Sigmoid colon (tissue), 7 donors: ENCODE data around the gene PKN2. TPM values are rescaled to one million over a fixed set of nuclear protein-coding genes. Genes with fewer than 3 reads are reported as not detected.
"Not testable (repeated sequence)": the region's sequence is repeated elsewhere in the genome, so short reads cannot be mapped to it uniquely, and the experiment has no call there.

Experiments
- DNase-seq: peaks from one replicate; pipeline ENCODE4 v3.0.0-alpha.2; 2019
- H3K27ac ChIP-seq, 4 donors: fragments of 200-600 bp; sonication (generic); one replicate each; pipeline ENCODE4 v1.5.1; 2016 to 2019; ENCODE audit warnings: mild to moderate bottlenecking in 1 of 4
- H3K27me3 ChIP-seq, 3 donors: fragments of 200-600 bp; sonication (generic); one replicate each; pipeline ENCODE4 v1.5.1; 2019; ENCODE audit warnings: mild to moderate bottlenecking in 1 of 3
- H3K36me3 ChIP-seq, 4 donors: fragments of 200-600 bp; sonication (generic); one replicate each; pipeline ENCODE4 v1.5.1; 2016 to 2019
- H3K4me1 ChIP-seq, 4 donors: fragments of 200-600 bp; sonication (generic); one replicate each; pipeline ENCODE4 v1.5.1; 2017 to 2019
- H3K4me3 ChIP-seq, 4 donors: fragments of 200-600 bp; sonication (generic); one replicate each; pipeline ENCODE4 v1.5.1; 2017 to 2019; ENCODE audit warnings: mild to moderate bottlenecking in 2 of 4, moderate library complexity in 1 of 4
- H3K9me3 ChIP-seq, 4 donors: fragments of 200-600 bp in 3 of 4; sonication (generic) in 3 of 4; one replicate each; pipeline versions ENCODE4 v1.5.1 to v1.6.1; 2013 to 2019
- EP300 ChIP-seq, 4 donors: sonication (generic); formaldehyde crosslinking; IDR thresholded peaks; one replicate each; pipeline ENCODE4 v1.6.1; 2017; ENCODE audit warnings: antibody characterized with exemption in 4 of 4
- POLR2A ChIP-seq, 2 donors: fragments of 450-650 bp; IDR thresholded peaks; one replicate each; pipeline ENCODE4 v1.6.1; 2016; ENCODE audit warnings: antibody characterized with exemption in 2 of 2, mild to moderate bottlenecking in 2 of 2, moderate library complexity in 2 of 2
- POLR2AphosphoS5 ChIP-seq, 4 donors: sonication (generic); formaldehyde crosslinking; IDR thresholded peaks; one replicate each; pipeline ENCODE4 v1.6.1; 2017; ENCODE audit warnings: antibody characterized with exemption in 4 of 4
- WGBS, 2 donors: extraction: QIAGEN DNeasy Blood & Tissue Kit; methylation state at CpG; one replicate each; pipeline ENCODE4 v1.1.7; 2013; 5-methylcytosine and 5-hydroxymethylcytosine counted together
- intact Hi-C: fragments of 100-400 bp; cut with DNase I; formaldehyde crosslinking; loops from one replicate; pipeline ENCODE4 v1.15.1; 2023
- polyA plus RNA-seq, 3 donors: library from polyadenylated mRNA; stranded (reverse); fragments of 200-250 nt; gene quantifications; one replicate each; pipeline ENCODE4 v1.2.3, GENCODE V29; 2013
- total RNA-seq, 4 donors: library from RNA; depleted of rRNA; stranded (reverse); fragments of >200 nt; gene quantifications; one replicate each; pipeline ENCODE4 v1.1.0, GENCODE V29; 2016
- TF ChIP-seq, protein P1 (sequence below), 4 experiments: fragments of 450-650 bp in 3 of 4; fragments of 200-600 bp in 1 of 4; IDR thresholded peaks; one replicate each; pipeline ENCODE4 v1.5.1; 2016 to 2019; ENCODE audit warnings: antibody characterized with exemption in 4 of 4, mild to moderate bottlenecking in 3 of 4, moderate library complexity in 2 of 4
- donor health status: healthy with polysubstance abuse.
- donor health status: Bipolar disorder and iron deficiency.
- donor health status: healthy.

Gene PKN2
- total and polyA plus RNA-seq, 7 donors, result 9.6 to 43.4 (median 25.5) TPM

DNA sequence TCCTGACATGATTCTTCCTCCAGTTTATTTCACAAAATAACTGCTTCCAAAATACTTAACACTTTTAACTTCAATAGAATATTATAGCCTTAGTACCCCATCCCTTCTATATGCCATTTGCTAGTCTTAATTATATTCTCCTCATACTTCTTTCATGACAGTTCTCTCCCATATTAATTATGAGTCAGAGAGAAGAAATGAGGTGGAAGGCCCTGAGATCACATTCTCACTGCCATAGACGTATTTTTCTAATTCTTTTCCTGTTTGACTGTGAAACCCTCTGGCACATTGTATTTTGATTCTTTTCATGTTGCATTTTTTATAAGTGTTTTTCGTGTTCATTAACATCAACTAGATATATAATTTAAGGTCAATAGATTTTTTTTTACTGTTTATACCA lies 118.9 kb downstream of the PKN2 start:
- H3K36me3 ChIP-seq, result peaks cover 0 to 43% (median 15%) of the 10 kb centered on the region in 4 donors
- no peaks in the 10 kb centered on the region for H3K27me3 ChIP-seq
- H3K4me3 ChIP-seq, result no peak overlapping the region
- H3K27ac ChIP-seq, result no peak overlapping the region
- H3K4me1 ChIP-seq, result no peaks in the 10 kb centered on the region
- no peaks in the 10 kb centered on the region for H3K9me3 ChIP-seq
- no peak for DNase-seq
- intact Hi-C loops, result loop anchor here (10.0 kb wide), 1 partner anchor 72 kb away; no protein-coding TSS in a partner anchor
- no peak for TF ChIP-seq EP300 (IDR thresholded peaks at IDR 0.05)
- TF ChIP-seq, protein P1, sequence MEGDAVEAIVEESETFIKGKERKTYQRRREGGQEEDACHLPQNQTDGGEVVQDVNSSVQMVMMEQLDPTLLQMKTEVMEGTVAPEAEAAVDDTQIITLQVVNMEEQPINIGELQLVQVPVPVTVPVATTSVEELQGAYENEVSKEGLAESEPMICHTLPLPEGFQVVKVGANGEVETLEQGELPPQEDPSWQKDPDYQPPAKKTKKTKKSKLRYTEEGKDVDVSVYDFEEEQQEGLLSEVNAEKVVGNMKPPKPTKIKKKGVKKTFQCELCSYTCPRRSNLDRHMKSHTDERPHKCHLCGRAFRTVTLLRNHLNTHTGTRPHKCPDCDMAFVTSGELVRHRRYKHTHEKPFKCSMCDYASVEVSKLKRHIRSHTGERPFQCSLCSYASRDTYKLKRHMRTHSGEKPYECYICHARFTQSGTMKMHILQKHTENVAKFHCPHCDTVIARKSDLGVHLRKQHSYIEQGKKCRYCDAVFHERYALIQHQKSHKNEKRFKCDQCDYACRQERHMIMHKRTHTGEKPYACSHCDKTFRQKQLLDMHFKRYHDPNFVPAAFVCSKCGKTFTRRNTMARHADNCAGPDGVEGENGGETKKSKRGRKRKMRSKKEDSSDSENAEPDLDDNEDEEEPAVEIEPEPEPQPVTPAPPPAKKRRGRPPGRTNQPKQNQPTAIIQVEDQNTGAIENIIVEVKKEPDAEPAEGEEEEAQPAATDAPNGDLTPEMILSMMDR (IDR thresholded peaks at IDR 0.05), result no peak
- TF ChIP-seq POLR2A (IDR thresholded peaks at IDR 0.05), result no peak
- no peak for TF ChIP-seq POLR2AphosphoS5 (IDR thresholded peaks at IDR 0.05)
- WGBS, 2 donors, result 90 to 91% methylated on average over 2 of the region's 2 CpGs

DNA sequence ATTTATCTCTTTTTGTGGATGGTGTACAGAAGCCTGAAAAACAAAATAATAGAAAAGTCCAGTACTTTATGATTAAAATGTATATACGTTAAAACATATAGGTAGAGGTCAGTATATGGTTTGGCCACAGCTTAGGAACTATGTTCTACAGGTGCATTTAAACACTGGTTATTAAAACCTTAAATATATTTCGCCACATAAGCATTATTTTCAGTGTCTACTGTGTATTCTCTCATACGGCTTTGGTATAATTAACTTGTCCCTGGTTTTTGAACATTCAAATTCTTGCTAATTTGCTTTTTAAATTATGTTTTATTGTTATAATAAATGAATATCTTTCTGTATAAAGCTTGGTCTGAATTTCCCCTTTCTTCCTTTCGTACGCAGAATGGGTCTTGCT lies 119.4 kb downstream of the PKN2 start:
- DNase-seq, result no peak
- TF ChIP-seq POLR2AphosphoS5 (IDR thresholded peaks at IDR 0.05) (no peak), EP300 (IDR thresholded peaks at IDR 0.05) (no peak), POLR2A (IDR thresholded peaks at IDR 0.05) (no peak)
- TF ChIP-seq, protein P1 (IDR thresholded peaks at IDR 0.05), result no peak
- whole genome bisulfite sequencing, 2 donors, result 95 to 97% methylated on average over 5 of the region's 5 CpGs
- no peaks in the 10 kb centered on the region for H3K9me3 ChIP-seq
- peaks cover 0 to 48% (median 15%) of the 10 kb centered on the region in 4 donors for H3K36me3 ChIP-seq
- no peak overlapping the region for H3K4me3 ChIP-seq
- no peaks in the 10 kb centered on the region for H3K4me1 ChIP-seq
- intact Hi-C loops, result loop anchor here (10.0 kb wide), 1 partner anchor 71 kb away; no protein-coding TSS in a partner anchor
- H3K27me3 ChIP-seq, result no peaks in the 10 kb centered on the region
- H3K27ac ChIP-seq, result no peak overlapping the region

DNA sequence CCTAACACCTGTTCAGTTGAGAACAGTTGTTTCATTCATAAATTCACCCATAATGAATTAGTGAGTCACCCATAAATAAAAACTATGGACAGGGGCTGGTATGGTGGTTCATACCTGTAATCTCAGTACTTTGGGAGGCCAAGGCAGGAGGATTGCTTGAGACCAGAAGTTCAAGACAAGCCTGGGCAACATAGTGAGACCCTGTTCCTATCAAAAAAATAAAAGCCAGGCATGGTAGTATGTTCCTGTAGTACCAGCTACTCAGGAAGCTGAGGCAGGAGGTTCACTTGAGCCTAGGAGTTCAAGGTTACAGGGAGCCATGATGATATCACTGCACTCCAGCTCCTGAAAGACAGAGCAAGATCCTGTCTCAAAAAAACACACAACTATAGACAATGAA lies 128.3 kb downstream of the PKN2 start:
- Histone ChIP-seq H3K36me3 (peaks cover 0 to 77% (median 9%) of the 10 kb centered on the region in 4 donors), H3K4me3 (no peak overlapping the region), H3K27ac (no peak overlapping the region), H3K9me3 (no peaks in the 10 kb centered on the region), H3K27me3 (no peaks in the 10 kb centered on the region), H3K4me1 (no peaks in the 10 kb centered on the region)
- no peak for DNase-seq
- TF ChIP-seq POLR2A (IDR thresholded peaks at IDR 0.05), result no peak
- TF ChIP-seq, protein P1 (IDR thresholded peaks at IDR 0.05), result no peak
- no peak for TF ChIP-seq POLR2AphosphoS5 (IDR thresholded peaks at IDR 0.05)
- no peak for TF ChIP-seq EP300 (IDR thresholded peaks at IDR 0.05)
- intact Hi-C loops, result no loop called here

DNA sequence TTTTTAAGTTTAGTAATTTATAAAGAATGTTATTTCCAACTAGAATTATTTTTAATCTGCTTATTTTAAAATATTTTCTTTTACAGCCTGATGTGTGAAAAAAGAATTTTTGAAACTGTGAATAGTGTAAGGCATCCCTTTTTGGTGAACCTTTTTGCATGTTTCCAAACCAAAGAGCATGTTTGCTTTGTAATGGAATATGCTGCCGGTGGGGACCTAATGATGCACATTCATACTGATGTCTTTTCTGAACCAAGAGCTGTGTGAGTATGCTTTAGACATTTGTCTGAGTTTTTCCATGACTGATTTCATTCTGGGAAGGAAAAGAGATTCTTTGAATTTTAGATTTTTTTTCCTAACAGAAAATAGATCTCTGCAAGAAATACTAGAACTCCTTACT lies 129.4 kb downstream of the PKN2 start:
- H3K4me3 ChIP-seq, result no peak overlapping the region
- TF ChIP-seq POLR2AphosphoS5 (IDR thresholded peaks at IDR 0.05) (no peak), POLR2A (IDR thresholded peaks at IDR 0.05) (no peak), EP300 (IDR thresholded peaks at IDR 0.05) (no peak)
- TF ChIP-seq, protein P1 (IDR thresholded peaks at IDR 0.05), result no peak
- H3K27me3 ChIP-seq, result no peaks in the 10 kb centered on the region
- intact Hi-C loops, result no loop called here
- 90 to 97% methylated on average over 1 of the region's 1 CpG for WGBS, 2 donors
- no peaks in the 10 kb centered on the region for H3K4me1 ChIP-seq
- H3K36me3 ChIP-seq, result peaks cover 0 to 71% (median 9%) of the 10 kb centered on the region in 4 donors
- H3K9me3 ChIP-seq, result no peaks in the 10 kb centered on the region
- no peak overlapping the region for H3K27ac ChIP-seq
- no peak for DNase-seq

DNA sequence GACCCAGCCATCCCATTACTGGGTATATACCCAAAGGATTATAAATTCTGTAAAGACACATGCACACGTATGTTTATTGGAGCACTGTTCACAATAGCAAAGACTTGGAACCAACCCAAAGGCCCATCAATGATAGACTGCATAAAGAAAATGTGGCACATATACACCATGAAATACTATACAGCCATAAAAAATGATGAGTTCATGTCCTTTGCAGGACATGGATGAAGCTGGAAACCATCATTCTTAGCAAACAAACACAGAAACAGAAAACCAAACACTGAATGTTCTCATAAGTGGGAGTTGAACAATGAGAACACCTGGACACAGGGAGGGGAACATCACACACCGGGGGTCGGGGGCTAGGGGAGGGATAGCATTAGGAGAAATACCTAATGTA lies 135.6 kb downstream of the PKN2 start:
- intact Hi-C loops, H3K27ac ChIP-seq, H3K4me3 ChIP-seq, H3K9me3 ChIP-seq, H3K4me1 ChIP-seq, H3K27me3 ChIP-seq, DNase-seq: not testable (repeated sequence)
- WGBS, 2 donors, result 99% methylated on average over 3 of the region's 3 CpGs
- peaks cover 0 to 57% (median 10%) of the 10 kb centered on the region in 4 donors for H3K36me3 ChIP-seq
